Tongue (tissue), 2 donors: Measurements from ENCODE around the gene MTCH1. TPM values are rescaled to one million over a fixed set of nuclear protein-coding genes. Genes with fewer than 3 reads are reported as not detected.

Experiments
- DNase-seq: peaks from one replicate; pipeline ENCODE4 v3.0.0-alpha.2; 2015
- total RNA-seq: library from RNA; depleted of rRNA; stranded (reverse); fragments of >200 nt; gene quantifications from one replicate; pipeline ENCODE4 v1.2.3, GENCODE V29; 2014

The MTCH1 gene
- total RNA-seq, 1 donor from 2014 or later, result 157 TPM

GRCh38 chr6:37017606-37018197, 31.7 kb upstream of the MTCH1 start:
- no peak for DNase-seq

- no peak for DNase-seq
Observed at GRCh38 chr6:37016995-37017394, 31.0 kb upstream of the MTCH1 start.

DNA sequence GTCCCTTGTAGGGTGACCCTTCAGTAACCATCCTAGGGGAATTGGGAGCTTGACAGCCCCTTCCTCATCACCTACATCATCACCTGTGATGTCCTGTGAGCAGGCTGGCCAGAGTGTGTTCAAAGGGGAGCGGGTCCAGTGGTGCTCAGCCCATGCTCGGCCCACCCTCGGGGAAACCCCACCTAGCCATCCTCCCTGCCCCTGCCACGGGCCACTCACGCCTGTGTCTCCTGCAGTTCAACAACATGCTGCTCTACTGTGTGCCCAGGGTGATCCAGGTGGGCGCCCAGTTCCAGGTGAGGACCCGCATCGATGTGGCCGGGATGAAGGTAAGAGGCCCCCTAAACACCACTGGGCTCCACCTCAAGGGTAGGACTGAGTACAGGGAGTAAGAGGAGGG, 29.5 kb upstream of the MTCH1 start:
- DNase-seq, result no peak

DNA sequence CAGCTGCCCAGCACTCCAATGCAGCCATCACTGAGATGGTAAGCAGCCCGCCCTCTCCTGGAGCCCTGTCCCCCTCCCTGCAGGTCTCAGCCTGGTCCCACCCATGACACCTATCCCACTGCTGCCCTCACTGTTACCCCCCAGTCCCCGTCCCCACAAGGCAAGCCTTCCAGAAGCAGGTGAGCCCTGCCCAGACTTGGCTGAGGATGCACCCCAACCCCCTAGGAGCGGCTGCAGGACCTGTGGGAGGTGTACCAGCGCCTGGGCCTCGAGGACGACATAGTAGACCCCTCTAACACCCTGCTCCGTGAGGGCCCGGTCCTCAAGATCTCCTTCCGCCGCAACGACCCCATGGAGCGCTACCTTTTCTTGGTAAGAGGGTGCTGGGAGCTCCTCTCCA, 28.7 kb upstream of the MTCH1 start:
- DNase-seq, result no peak

DNA sequence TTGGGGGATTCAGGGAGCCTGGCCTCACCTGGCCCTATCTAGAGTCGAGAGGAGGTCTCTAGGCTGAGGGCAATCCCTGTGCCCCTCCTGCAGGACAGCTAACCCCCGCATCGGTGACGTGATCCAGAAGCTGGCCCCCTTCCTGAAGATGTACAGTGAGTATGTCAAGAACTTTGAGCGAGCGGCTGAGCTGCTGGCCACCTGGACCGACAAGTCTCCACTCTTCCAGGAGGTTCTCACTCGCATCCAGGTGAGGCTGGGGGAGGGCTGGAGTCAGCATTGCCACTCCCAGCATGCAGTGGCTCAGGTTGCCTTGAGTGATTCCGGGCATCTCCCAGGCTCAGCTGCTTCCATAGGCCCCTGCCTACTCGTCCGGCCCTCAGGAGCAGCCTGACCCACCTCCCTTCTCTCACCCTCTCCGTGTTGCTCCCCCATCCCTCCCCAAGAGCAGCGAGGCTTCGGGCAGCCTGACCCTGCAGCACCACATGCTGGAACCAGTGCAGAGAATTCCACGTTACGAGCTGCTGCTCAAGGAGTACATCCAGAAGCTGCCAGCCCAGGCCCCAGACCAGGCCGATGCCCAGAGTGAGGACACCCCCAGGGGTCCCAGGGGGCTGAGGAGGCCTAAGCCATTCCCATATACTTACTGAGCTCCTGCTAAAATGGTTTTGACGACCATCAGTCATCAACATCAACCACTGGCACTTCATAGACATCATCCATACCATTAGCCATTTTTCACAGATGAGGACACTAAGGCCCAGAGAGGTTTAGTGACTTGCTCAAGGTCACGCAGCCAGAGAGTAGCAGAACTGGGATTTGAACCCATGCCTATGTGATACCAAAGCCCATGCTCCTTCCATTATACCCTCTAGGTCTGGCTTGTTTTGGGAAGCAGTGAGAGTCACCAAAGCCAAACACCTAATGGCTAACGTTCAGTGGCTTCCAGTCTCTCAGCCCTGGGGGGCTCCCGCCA, 27.8 kb upstream of the MTCH1 start:
- DNase-seq, result no peak

DNA sequence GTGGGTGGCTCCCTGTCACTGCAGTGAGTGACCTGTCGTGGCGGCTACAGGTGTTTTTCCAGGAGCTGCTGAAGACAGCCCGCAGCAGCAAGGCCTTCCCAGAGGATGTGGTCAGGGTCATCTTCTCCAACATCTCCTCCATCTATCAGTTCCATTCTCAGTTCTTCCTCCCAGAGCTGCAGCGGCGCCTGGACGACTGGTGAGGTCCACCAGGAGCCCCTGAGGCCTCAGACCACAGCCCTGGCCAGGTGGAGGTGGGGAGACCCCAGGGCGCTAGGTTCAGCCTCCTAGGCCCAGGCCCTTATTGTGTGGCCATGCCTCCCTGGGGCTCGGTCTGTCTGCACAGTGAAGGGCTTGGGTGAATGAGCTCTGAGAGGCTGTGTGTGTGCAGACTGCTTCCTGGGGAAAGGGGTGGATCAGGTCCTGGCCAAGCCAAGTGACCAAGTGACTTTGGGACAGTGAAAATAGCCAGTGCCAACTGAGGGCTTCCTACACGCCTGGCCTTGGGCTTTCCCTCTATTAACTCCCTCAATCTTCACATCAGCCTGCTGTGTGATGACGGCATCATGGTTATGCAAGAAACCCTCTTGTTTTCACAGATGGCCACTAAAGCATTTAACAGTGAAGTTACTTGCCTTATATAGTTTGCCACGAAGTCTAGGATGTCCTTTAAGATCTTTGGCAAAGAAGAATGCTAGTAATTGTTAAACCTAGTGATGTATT, 25.8 kb upstream of the MTCH1 start:
- no peak for DNase-seq

- DNase-seq, result peak; percentile 31
Observed at GRCh38 chr6:37010402-37010892, 24.5 kb upstream of the MTCH1 start.

GRCh38 chr6:37008484-37009465, 22.8 kb upstream of the MTCH1 start:
- DNase-seq, result no peak

GRCh38 chr6:37007340-37008043, 21.5 kb upstream of the MTCH1 start:
- DNase-seq, result no peak

GRCh38 chr6:37006793-37007339, 20.9 kb upstream of the MTCH1 start:
- no peak for DNase-seq

DNA sequence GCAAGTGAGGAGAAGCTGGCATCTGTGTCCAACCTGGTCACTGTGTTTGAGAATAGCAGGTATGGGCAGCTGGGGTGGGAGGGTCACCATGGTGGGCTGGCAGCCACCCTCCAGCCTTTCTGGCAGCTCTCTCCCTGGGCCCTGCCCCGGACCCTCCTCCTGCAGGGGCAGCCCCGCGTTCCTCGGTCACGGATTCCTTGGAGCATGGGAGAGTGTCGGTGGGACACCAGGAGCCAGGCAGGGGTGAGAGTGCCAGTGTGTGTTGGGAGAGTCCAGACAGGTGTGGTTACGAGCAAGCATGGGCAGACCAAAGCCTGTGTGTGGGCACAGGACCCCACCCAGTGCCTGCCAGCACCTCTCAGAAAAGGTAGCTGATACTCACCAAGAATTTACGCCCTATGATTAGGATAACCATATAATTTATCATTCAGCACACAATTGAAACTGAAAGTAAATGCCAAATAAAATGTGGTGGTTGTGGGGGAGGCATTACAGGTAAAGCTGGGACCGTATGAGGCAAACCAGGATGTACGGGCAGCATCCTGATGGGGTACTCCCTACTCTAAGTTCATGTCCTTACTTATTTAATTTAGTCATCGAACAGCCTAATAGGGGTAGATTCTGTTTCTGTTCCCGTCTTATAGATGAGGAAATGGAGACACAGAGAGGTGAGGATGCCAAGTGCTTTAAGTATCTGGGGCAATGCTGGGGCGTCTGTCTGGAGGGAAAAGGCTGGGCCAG, 20.0 kb upstream of the MTCH1 start:
- DNase-seq, result no peak

- no peak for DNase-seq
Observed at GRCh38 chr6:37005061-37005810, 19.2 kb upstream of the MTCH1 start, which contains the start of gene FGD2. Gene FGD2, plus strand, starts transcription at chr6:37005655. Its CDS starts 163 bp downstream, at chr6:37005818.

DNA sequence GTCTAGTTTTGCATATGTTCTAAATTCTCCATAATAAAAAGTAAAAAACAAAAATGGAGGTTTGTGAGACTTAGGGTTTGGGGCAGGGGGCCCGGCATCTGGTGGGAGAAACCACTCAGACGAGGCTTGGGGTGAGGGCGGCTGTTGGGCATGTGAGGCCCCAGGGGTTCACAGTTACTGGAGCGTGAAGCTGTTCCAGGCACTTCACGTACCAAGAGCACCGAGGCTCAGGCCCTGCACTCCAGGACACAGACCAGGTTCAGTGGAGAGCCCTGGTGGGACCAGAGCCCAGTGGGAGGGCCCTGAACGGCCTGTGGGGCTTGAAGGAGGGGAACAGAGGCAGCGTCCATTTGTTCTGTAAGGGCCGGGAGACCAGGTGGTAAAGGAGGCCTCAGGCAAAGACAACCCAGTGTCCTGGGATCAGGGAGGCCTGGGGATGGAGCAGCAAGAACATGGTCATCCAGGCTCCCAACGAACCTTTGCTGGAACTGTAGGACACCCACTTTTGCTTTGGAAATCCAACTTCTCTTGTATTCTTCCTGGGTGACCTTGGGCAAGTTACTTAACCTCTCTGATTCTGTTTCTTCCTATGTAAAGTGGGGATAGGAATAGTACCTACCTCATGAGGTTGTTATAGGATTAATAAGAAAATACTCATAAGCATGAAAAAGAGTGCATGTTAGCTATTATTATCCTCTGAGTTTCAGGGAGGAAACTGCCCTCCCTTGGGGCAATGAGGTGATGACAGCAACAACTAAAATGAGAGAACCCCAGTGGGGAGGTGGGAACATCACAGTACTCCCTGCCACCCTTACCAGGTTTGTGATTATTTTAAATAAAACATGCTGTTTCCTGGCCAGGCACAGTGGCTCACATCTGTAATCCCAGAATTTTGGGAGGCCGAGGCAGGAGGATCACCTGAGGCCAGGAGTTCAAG, 18.3 kb upstream of the MTCH1 start:
- no peak for DNase-seq

DNA sequence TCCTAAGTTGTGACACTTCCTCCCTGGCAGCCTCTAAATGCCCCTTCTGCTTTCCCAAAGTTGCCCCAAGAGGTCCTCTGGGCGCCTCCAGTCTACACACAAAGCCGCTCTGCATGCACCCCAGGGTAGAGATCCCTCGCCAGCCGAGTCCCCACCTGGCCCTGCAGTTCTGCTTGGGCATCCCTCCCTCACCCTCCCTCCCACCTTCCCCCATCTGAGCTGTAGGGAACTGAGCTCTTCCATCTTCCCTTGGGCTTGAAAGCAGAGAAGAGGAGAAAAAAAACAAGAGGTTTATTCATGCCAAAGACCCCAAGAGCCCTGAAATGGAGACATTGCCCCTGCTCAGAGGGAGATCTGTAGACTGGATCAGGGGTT, 13.7 kb upstream of the MTCH1 start:
- no peak for DNase-seq

GRCh38 chr6:36999061-36999750, 13.2 kb upstream of the MTCH1 start:
- no peak for DNase-seq

- no peak for DNase-seq
Observed at GRCh38 chr6:36998723-36999038, 12.7 kb upstream of the MTCH1 start.
